Activated CD4-positive, alpha-beta memory T cell treated with anti-CD3 and anti-CD28 coated beads, Interleukin-2, amount 10 ng/mL, durations not matched to agents 7 days and 5 days (primary cell): ENCODE measurements around the gene TAF3. TPM values are rescaled to one million over a fixed set of nuclear protein-coding genes. Genes with fewer than 3 reads are reported as not detected.

Experiments
- CTCF ChIA-PET: fragments of 350-600 bp; sonication (Branson Sonifier 250); formaldehyde crosslinking; loops from one replicate; lab custom pipeline; 2021; ENCODE audit warnings: antibody characterized with exemption, inconsistent platforms; lab: Charles Lee
- POLR2A ChIA-PET: fragments of 350-600 bp; sonication (Branson Sonifier 250); formaldehyde crosslinking; loops from one replicate; lab custom pipeline; 2021; ENCODE audit warnings: antibody characterized with exemption; lab: Charles Lee
- DNase-seq: peaks from one replicate; pipeline ENCODE4 v3.0.0-alpha.2; 2020
- H3K27ac Mint-ChIP-seq: one replicate; pipeline ENCODE4 v1.8.0; 2021; ENCODE audit warnings: mild to moderate bottlenecking, mixed read lengths
- H3K27me3 Mint-ChIP-seq: one replicate; pipeline ENCODE4 v1.8.0; 2021; ENCODE audit warnings: mixed read lengths
- H3K36me3 Mint-ChIP-seq: one replicate; pipeline ENCODE4 v1.8.0; 2021; ENCODE audit warnings: low read depth, mixed read lengths
- H3K4me1 Mint-ChIP-seq: one replicate; pipeline ENCODE4 v1.8.0; 2021; ENCODE audit warnings: mixed read lengths
- H3K4me3 Mint-ChIP-seq: one replicate; pipeline ENCODE4 v1.8.0; 2021; ENCODE audit warnings: mild to moderate bottlenecking, mixed read lengths
- H3K9me3 Mint-ChIP-seq: one replicate; pipeline ENCODE4 v1.8.0; 2021; ENCODE audit warnings: mixed read lengths
- total RNA-seq, 2 experiments: library from RNA; stranded (reverse); gene quantifications; one replicate each; pipeline ENCODE4 v1.2.3, GENCODE V29; 2021

The TAF3 gene
- total RNA-seq, 2 experiments from 2014 or later = 12.7 to 13.0 TPM

GRCh38 chr10:7928536-7928935 lies 110.2 kb downstream of the TAF3 start:
- Mint-ChIP-seq H3K27ac (no peak overlapping the region), H3K36me3 (no peaks in the 10 kb centered on the region), H3K9me3 (no peaks in the 10 kb centered on the region), H3K4me1 (peaks cover 2% of the 10 kb centered on the region), H3K4me3 (no peak overlapping the region), H3K27me3 (no peaks in the 10 kb centered on the region)
- ChIA-PET CTCF (no interaction called here), POLR2A (no interaction called here)
- DNase-seq = no peak

GRCh38 chr10:7932301-7933036 lies 114.2 kb downstream of the TAF3 start:
- Mint-ChIP-seq H3K36me3 (peaks cover 9% of the 10 kb centered on the region), H3K27me3 (no peaks in the 10 kb centered on the region), H3K9me3 (peaks cover 8% of the 10 kb centered on the region), H3K4me3 (no peak overlapping the region), H3K27ac (no peak overlapping the region), H3K4me1 (peaks cover 2% of the 10 kb centered on the region)
- POLR2A ChIA-PET = no interaction called here
- CTCF ChIA-PET = no interaction called here
- DNase-seq = no peak

GRCh38 chr10:7933262-7933661 lies 115.0 kb downstream of the TAF3 start:
- Mint-ChIP-seq H3K4me3 (no peak overlapping the region), H3K4me1 (peaks cover 5% of the 10 kb centered on the region), H3K27ac (no peak overlapping the region), H3K27me3 (no peaks in the 10 kb centered on the region), H3K36me3 (peaks cover 9% of the 10 kb centered on the region), H3K9me3 (peaks cover 8% of the 10 kb centered on the region)
- no peak for DNase-seq
- ChIA-PET CTCF (no interaction called here), POLR2A (no interaction called here)

- H3K36me3 Mint-ChIP-seq = peaks cover 9% of the 10 kb centered on the region
- POLR2A ChIA-PET = no interaction called here
- DNase-seq = no peak
- CTCF ChIA-PET = no interaction called here
- H3K27ac Mint-ChIP-seq = no peak overlapping the region
- H3K4me3 Mint-ChIP-seq = no peak overlapping the region
- H3K27me3 Mint-ChIP-seq = no peaks in the 10 kb centered on the region
- H3K9me3 Mint-ChIP-seq = peaks cover 8% of the 10 kb centered on the region
- H3K4me1 Mint-ChIP-seq = peaks cover 10% of the 10 kb centered on the region
Observed at GRCh38 chr10:7933757-7934156, 115.5 kb downstream of the TAF3 start.

- DNase-seq = no peak
- peaks cover 9% of the 10 kb centered on the region for H3K36me3 Mint-ChIP-seq
- no peaks in the 10 kb centered on the region for H3K27me3 Mint-ChIP-seq
- no peak overlapping the region for H3K4me3 Mint-ChIP-seq
- H3K4me1 Mint-ChIP-seq = peaks cover 12% of the 10 kb centered on the region
- POLR2A ChIA-PET = no interaction called here
- CTCF ChIA-PET = no interaction called here
- H3K9me3 Mint-ChIP-seq = peaks cover 8% of the 10 kb centered on the region
- no peak overlapping the region for H3K27ac Mint-ChIP-seq
Observed at GRCh38 chr10:7937315-7937945, 119.1 kb downstream of the TAF3 start.

- H3K4me1 Mint-ChIP-seq = peaks cover 32% of the 10 kb centered on the region
- POLR2A ChIA-PET = no interaction called here
Observed at GRCh38 chr10:7941576-7941975, 123.3 kb downstream of the TAF3 start.

GRCh38 chr10:7942316-7942715 lies 124.0 kb downstream of the TAF3 start:
- H3K36me3 Mint-ChIP-seq = no peaks in the 10 kb centered on the region
- POLR2A ChIA-PET = no interaction called here
- no peak overlapping the region for H3K27ac Mint-ChIP-seq

More at GRCh38 chr10:7941576-7941975, 123.3 kb downstream of the TAF3 start:
- CTCF ChIA-PET = no interaction called here
- H3K36me3 Mint-ChIP-seq = peaks cover 4% of the 10 kb centered on the region
- H3K9me3 Mint-ChIP-seq = peaks cover 6% of the 10 kb centered on the region
- H3K4me3 Mint-ChIP-seq = no peak overlapping the region
- H3K27ac Mint-ChIP-seq = no peak overlapping the region
- no peak for DNase-seq
- no peaks in the 10 kb centered on the region for H3K27me3 Mint-ChIP-seq

GRCh38 chr10:7942859-7943258 lies 124.6 kb downstream of the TAF3 start:
- H3K27me3 Mint-ChIP-seq = no peaks in the 10 kb centered on the region
- H3K36me3 Mint-ChIP-seq = no peaks in the 10 kb centered on the region
- no peak overlapping the region for H3K27ac Mint-ChIP-seq
- H3K4me3 Mint-ChIP-seq = no peak overlapping the region
- no peaks in the 10 kb centered on the region for H3K9me3 Mint-ChIP-seq
- peaks cover 32% of the 10 kb centered on the region for H3K4me1 Mint-ChIP-seq
- ChIA-PET CTCF (no interaction called here), POLR2A (no interaction called here)
- no peak for DNase-seq

More at GRCh38 chr10:7942316-7942715, 124.0 kb downstream of the TAF3 start:
- Mint-ChIP-seq H3K9me3 (peaks cover 1% of the 10 kb centered on the region), H3K4me1 (peaks cover 32% of the 10 kb centered on the region), H3K4me3 (no peak overlapping the region), H3K27me3 (no peaks in the 10 kb centered on the region)
- CTCF ChIA-PET = no interaction called here
- no peak for DNase-seq

- ChIA-PET CTCF (no interaction called here), POLR2A (no interaction called here)
- Mint-ChIP-seq H3K36me3 (no peaks in the 10 kb centered on the region), H3K4me1 (peaks cover 22% of the 10 kb centered on the region), H3K27me3 (no peaks in the 10 kb centered on the region), H3K4me3 (no peak overlapping the region), H3K9me3 (no peaks in the 10 kb centered on the region), H3K27ac (no peak overlapping the region)
- DNase-seq = no peak
Observed at GRCh38 chr10:7944215-7944480, 125.8 kb downstream of the TAF3 start.

GRCh38 chr10:7944537-7944936 lies 126.2 kb downstream of the TAF3 start:
- H3K27me3 Mint-ChIP-seq = no peaks in the 10 kb centered on the region
- peaks cover 22% of the 10 kb centered on the region for H3K4me1 Mint-ChIP-seq
- no peaks in the 10 kb centered on the region for H3K36me3 Mint-ChIP-seq
- CTCF ChIA-PET = no interaction called here
- no peak for DNase-seq
- no peak overlapping the region for H3K27ac Mint-ChIP-seq
- no peaks in the 10 kb centered on the region for H3K9me3 Mint-ChIP-seq
- H3K4me3 Mint-ChIP-seq = no peak overlapping the region
- POLR2A ChIA-PET = no interaction called here

GRCh38 chr10:7945034-7945433 lies 126.7 kb downstream of the TAF3 start:
- Mint-ChIP-seq H3K4me3 (no peak overlapping the region), H3K9me3 (no peaks in the 10 kb centered on the region), H3K27ac (no peak overlapping the region), H3K4me1 (peaks cover 22% of the 10 kb centered on the region), H3K27me3 (no peaks in the 10 kb centered on the region), H3K36me3 (no peaks in the 10 kb centered on the region)
- POLR2A ChIA-PET = no interaction called here
- DNase-seq = no peak
- CTCF ChIA-PET = no interaction called here

- POLR2A ChIA-PET = no interaction called here
Observed at GRCh38 chr10:7945469-7946187, 127.3 kb downstream of the TAF3 start.

GRCh38 chr10:7948371-7949000 lies 130.2 kb downstream of the TAF3 start:
- CTCF ChIA-PET = no interaction called here
- no peaks in the 10 kb centered on the region for H3K36me3 Mint-ChIP-seq
- H3K4me1 Mint-ChIP-seq = peaks cover 21% of the 10 kb centered on the region
- no peak overlapping the region for H3K27ac Mint-ChIP-seq
- POLR2A ChIA-PET = no interaction called here
- no peak for DNase-seq
- H3K4me3 Mint-ChIP-seq = no peak overlapping the region
- no peaks in the 10 kb centered on the region for H3K9me3 Mint-ChIP-seq
- H3K27me3 Mint-ChIP-seq = no peaks in the 10 kb centered on the region

More at GRCh38 chr10:7945469-7946187, 127.3 kb downstream of the TAF3 start:
- H3K4me3 Mint-ChIP-seq = no peak overlapping the region
- no peaks in the 10 kb centered on the region for H3K9me3 Mint-ChIP-seq
- CTCF ChIA-PET = no interaction called here
- no peaks in the 10 kb centered on the region for H3K36me3 Mint-ChIP-seq
- peaks cover 22% of the 10 kb centered on the region for H3K4me1 Mint-ChIP-seq
- no peaks in the 10 kb centered on the region for H3K27me3 Mint-ChIP-seq
- no peak overlapping the region for H3K27ac Mint-ChIP-seq
- DNase-seq = no peak
